SK-N-MC (cell line): ENCODE results near the gene SIPA1L2.

Experiments used
- EZH2 ChIP-seq: fragments of 200-600 bp; sonication (generic); IDR thresholded peaks from one replicate; pipeline ENCODE4 v1.6.1; 2017; ENCODE audit warnings: antibody characterized with exemption
- FOXP2 ChIP-seq: optimal IDR thresholded peaks from 2 replicates; pipeline ENCODE3; 2011; ENCODE audit warnings: mild to moderate bottlenecking, moderate library complexity; ENCODE audit not compliant: insufficient read depth; ENCODE audit errors: extremely low read length, control extremely low read depth
- POLR2AphosphoS5 ChIP-seq: IDR thresholded peaks from 2 replicates; pipeline ENCODE4 v1.6.1; 2012; ENCODE audit warnings: mild to moderate bottlenecking, low read depth, low read length, borderline replicate concordance

GRCh38 chr1:232587141-232588008 is 42.6 kb downstream of the SIPA1L2 start:
- no peak for TF ChIP-seq EZH2
- no peak for TF ChIP-seq POLR2AphosphoS5
- no peak for TF ChIP-seq FOXP2
